Neural crest cell (in vitro differentiated cells): ENCODE data around the gene TOM1. TPM values are rescaled to one million over a fixed set of nuclear protein-coding genes. Genes with fewer than 3 reads are reported as not detected.

Experiments used
- DNase-seq: peaks from one replicate; pipeline ENCODE4 v3.0.0; 2021; ENCODE audit warnings: low read depth, mixed read lengths, low spot score
- H3K27ac Mint-ChIP-seq: one replicate; pipeline ENCODE4 v1.8.0; 2021; ENCODE audit warnings: mild to moderate bottlenecking, mixed read lengths; ENCODE audit not compliant: unreplicated experiment
- H3K27me3 Mint-ChIP-seq: 2 replicates; pipeline ENCODE4 v1.8.0; 2021; ENCODE audit warnings: low read depth, mild to moderate bottlenecking, mixed read lengths
- H3K36me3 Mint-ChIP-seq: 2 replicates; pipeline ENCODE4 v1.8.0; 2021; ENCODE audit warnings: low read depth, mild to moderate bottlenecking, mixed read lengths
- H3K4me1 Mint-ChIP-seq: 2 replicates; pipeline ENCODE4 v1.8.0; 2021; ENCODE audit warnings: mixed read lengths
- H3K4me3 Mint-ChIP-seq: one replicate; pipeline ENCODE4 v1.8.0; 2021; ENCODE audit warnings: mild to moderate bottlenecking, mixed read lengths
- H3K9me3 Mint-ChIP-seq: 2 replicates; pipeline ENCODE4 v1.8.0; 2021; ENCODE audit warnings: mixed read lengths
- CTCF ChIP-seq: fragments of 200-600 bp; sonication (generic); conservative IDR thresholded peaks from 2 replicates; pipeline ENCODE4 v1.5.0; 2021; ENCODE audit warnings: antibody characterized with exemption, mild to moderate bottlenecking
- total RNA-seq: library from RNA; stranded (reverse); gene quantifications from 2 replicates; pipeline ENCODE4 v1.2.1, GENCODE V29; 2021

Gene TOM1
- total RNA-seq, 1 donor from 2014 or later, result 24.7 TPM

DNA sequence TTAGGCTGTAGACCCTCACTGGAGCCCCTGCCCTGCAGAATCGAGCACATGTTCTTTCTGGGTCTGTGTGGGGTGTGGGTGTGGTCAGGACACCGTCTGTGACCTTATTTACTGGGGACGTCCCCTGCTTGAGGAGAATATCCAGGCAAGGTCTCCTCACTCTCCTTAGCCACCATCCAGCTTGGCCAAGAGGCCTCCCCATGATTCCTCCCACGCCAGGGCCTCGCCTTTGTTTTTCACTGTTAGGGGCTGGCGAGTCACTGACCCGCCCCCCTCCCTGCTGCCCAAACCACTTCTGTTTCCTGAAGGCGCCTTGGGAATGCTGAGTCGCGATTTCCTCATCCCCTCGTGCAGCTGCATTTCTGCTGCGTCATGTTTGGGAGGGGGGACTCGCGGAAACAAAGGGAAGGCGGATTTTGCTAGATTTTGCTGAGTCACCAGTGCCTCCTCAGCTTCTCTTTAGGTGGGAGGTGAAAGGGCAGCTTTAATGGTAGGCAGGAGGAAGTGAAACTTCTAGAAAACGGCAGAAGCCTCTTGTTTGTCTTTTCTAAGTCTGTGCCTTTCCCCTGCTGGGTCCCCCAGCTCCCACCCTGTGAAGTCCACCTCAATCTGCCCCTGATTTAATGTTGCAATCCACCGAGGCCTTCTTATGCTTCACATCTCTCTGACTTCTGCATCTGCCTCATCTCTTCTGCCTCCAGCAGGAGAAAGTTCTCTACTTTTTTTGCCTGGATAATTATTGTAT lies 77.2 kb downstream of the TOM1 start:
- Mint-ChIP-seq H3K27ac (peak overlapping the region; percentile 97), H3K27me3 (peaks cover 13% of the 10 kb centered on the region), H3K4me3 (peak overlapping the region; percentile 80), H3K9me3 (no peaks in the 10 kb centered on the region), H3K4me1 (peaks cover 59% of the 10 kb centered on the region), H3K36me3 (no peaks in the 10 kb centered on the region)
- TF ChIP-seq CTCF, result no peak
- DNase-seq, result peak; percentile 80

- H3K9me3 Mint-ChIP-seq, result no peaks in the 10 kb centered on the region
- peaks cover 56% of the 10 kb centered on the region for H3K4me1 Mint-ChIP-seq
- DNase-seq, result no peak
- peak overlapping the region; percentile 80 for H3K4me3 Mint-ChIP-seq
- H3K36me3 Mint-ChIP-seq, result no peaks in the 10 kb centered on the region
- H3K27ac Mint-ChIP-seq, result peak overlapping the region; percentile 97
- no peak for TF ChIP-seq CTCF
- H3K27me3 Mint-ChIP-seq, result peaks cover 12% of the 10 kb centered on the region
These were observed 78.0 kb downstream of the TOM1 start for GRCh38 chr22:35377735-35378134.

DNA sequence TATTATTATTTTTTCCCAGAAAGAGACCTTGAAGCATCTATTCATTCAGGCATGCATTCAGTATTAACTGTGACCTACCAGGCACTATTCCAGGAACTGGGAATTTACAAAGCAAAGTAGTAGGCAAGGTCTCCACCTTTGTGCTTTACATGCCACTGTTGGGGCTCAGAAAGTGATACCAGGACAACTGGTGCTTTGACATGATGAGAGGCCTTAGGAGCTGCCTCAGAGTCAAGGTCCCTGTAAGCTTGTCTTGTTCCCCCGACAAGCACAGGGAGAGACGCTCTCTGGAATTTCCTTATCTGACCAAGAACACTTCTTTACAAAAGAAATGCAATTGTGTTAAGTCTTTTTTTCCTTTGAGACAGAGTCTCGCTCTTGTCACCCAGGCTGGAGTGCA lies 78.9 kb downstream of the TOM1 start:
- DNase-seq, result no peak
- Mint-ChIP-seq H3K4me1 (peaks cover 56% of the 10 kb centered on the region), H3K27ac (no peak overlapping the region), H3K4me3 (no peak overlapping the region), H3K27me3 (peaks cover 12% of the 10 kb centered on the region), H3K9me3 (no peaks in the 10 kb centered on the region), H3K36me3 (no peaks in the 10 kb centered on the region)
- TF ChIP-seq CTCF, result no peak

- Mint-ChIP-seq H3K27ac (peak overlapping the region; percentile 37), H3K9me3 (no peaks in the 10 kb centered on the region), H3K4me3 (peak overlapping the region; percentile 49), H3K27me3 (peaks cover 12% of the 10 kb centered on the region), H3K4me1 (peaks cover 52% of the 10 kb centered on the region), H3K36me3 (no peaks in the 10 kb centered on the region)
- TF ChIP-seq CTCF, result no peak
- no peak for DNase-seq
These were observed 79.7 kb downstream of the TOM1 start for GRCh38 chr22:35379146-35379993.

DNA sequence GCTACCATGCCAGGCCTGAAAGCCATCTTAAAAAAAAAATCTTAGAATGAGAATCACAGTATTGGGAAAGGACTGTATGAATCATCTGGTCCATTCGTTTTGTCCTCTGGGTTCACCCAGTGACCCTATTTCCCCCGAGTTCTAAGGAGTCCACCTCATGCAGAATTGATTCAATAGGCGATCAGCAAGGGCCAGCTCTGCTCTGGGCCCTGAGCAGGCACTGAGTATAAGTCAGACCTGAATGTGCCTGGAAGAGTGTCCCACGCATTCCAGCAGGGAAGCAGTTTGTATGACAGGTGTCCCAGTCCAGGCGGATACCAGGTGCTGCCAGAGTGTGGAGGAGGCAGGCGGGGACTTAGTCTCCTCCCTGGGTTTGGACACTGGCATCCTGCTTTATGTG lies 80.3 kb downstream of the TOM1 start:
- no peak for TF ChIP-seq CTCF
- peak overlapping the region; percentile 50 for H3K4me3 Mint-ChIP-seq
- H3K27me3 Mint-ChIP-seq, result peaks cover 12% of the 10 kb centered on the region
- DNase-seq, result no peak
- peaks cover 52% of the 10 kb centered on the region for H3K4me1 Mint-ChIP-seq
- H3K9me3 Mint-ChIP-seq, result no peaks in the 10 kb centered on the region
- H3K36me3 Mint-ChIP-seq, result no peaks in the 10 kb centered on the region
- H3K27ac Mint-ChIP-seq, result peak overlapping the region; percentile 37
